ENCODE results near the gene TNFRSF19. TPM values are rescaled to one million over a fixed set of nuclear protein-coding genes. Genes with fewer than 3 reads are reported as not detected.
A peak's percentile ranks its signal among the peaks of the same experiment; 100 is the strongest.

Gene TNFRSF19
- total RNA-seq, 2 donors from 2014 or later = 5.4 to 6.9 TPM

- intact Hi-C loops (cut with DNase I) = loop anchor here (10.0 kb wide), 1 partner anchor 149 kb away; no protein-coding TSS in a partner anchor
- no peak for ATAC-seq
- Histone ChIP-seq H3K27me3 (no peaks in the 10 kb centered on the region), H3K9me3 (no peaks in the 10 kb centered on the region), H3K36me3 (replicated peaks in 1 of 2; ENCODE audit: insufficient read depth in 1 of 2, low read depth in 2 of 2) (no peaks in the 10 kb centered on the region), H3K27ac (no peak overlapping the region), H3K4me3 (no peak overlapping the region), H3K4me1 (no peaks in the 10 kb centered on the region)
- WGBS, 2 donors = 44 to 54% methylated on average over 5 to 11 of the region's 11 CpGs
- TF ChIP-seq CTCF (IDR thresholded peaks at IDR 0.05) (peak in 6 of 7 experiments; percentile 15 to 55 (median 36)), POLR2A (IDR thresholded peaks at IDR 0.05) (no peak)
- DNase-seq = peak in 3 of 4 donors; percentile 36 to 60 (median 51)
Measured at GRCh38 chr13:23715762-23716235, 145.6 kb downstream of the TNFRSF19 start.

- intact Hi-C loops (cut with DNase I) = loop anchor here (10.0 kb wide), 1 partner anchor 148 kb away; no protein-coding TSS in a partner anchor
- H3K4me1 ChIP-seq = no peaks in the 10 kb centered on the region
- 97 to 100% methylated on average over 2 of the region's 2 CpGs for WGBS, 2 donors
- no peaks in the 10 kb centered on the region for H3K36me3 ChIP-seq (replicated peaks in 1 of 2; ENCODE audit: insufficient read depth in 1 of 2, low read depth in 2 of 2)
- no peak overlapping the region for H3K27ac ChIP-seq
- H3K4me3 ChIP-seq = no peak overlapping the region
- no peak for TF ChIP-seq CTCF (IDR thresholded peaks at IDR 0.05)
- no peak for TF ChIP-seq POLR2A (IDR thresholded peaks at IDR 0.05)
- H3K9me3 ChIP-seq = no peaks in the 10 kb centered on the region
- DNase-seq (no peak), ATAC-seq (no peak)
- H3K27me3 ChIP-seq = no peaks in the 10 kb centered on the region
Measured at GRCh38 chr13:23716401-23716800, 146.2 kb downstream of the TNFRSF19 start.

- Histone ChIP-seq H3K4me1 (no peaks in the 10 kb centered on the region), H3K36me3 (replicated peaks in 1 of 2; ENCODE audit: insufficient read depth in 1 of 2, low read depth in 2 of 2) (no peaks in the 10 kb centered on the region), H3K27ac (no peak overlapping the region), H3K27me3 (no peaks in the 10 kb centered on the region), H3K9me3 (no peaks in the 10 kb centered on the region), H3K4me3 (no peak overlapping the region)
- DNase-seq = no peak
- 30 to 37% methylated on average over 2 of the region's 2 CpGs for WGBS, 2 donors
- intact Hi-C loops (cut with DNase I) = loop anchor here (10.0 kb wide), 1 partner anchor 146 kb away; no protein-coding TSS in a partner anchor
- ATAC-seq = no peak
- no peak for TF ChIP-seq CTCF (IDR thresholded peaks at IDR 0.05)
- TF ChIP-seq POLR2A (IDR thresholded peaks at IDR 0.05) = no peak
Measured at GRCh38 chr13:23718996-23719395, 148.8 kb downstream of the TNFRSF19 start.

GRCh38 chr13:23722726-23723453 is 152.7 kb downstream of the TNFRSF19 start:
- H3K27me3 ChIP-seq = no peaks in the 10 kb centered on the region
- ATAC-seq (no peak), DNase-seq (no peak)
- H3K4me1 ChIP-seq = no peaks in the 10 kb centered on the region
- no peak overlapping the region for H3K27ac ChIP-seq
- TF ChIP-seq POLR2A (IDR thresholded peaks at IDR 0.05) (no peak), CTCF (IDR thresholded peaks at IDR 0.05) (no peak)
- H3K4me3 ChIP-seq = no peak overlapping the region
- no peaks in the 10 kb centered on the region for H3K36me3 ChIP-seq (replicated peaks in 1 of 2; ENCODE audit: insufficient read depth in 1 of 2, low read depth in 2 of 2)
- H3K9me3 ChIP-seq = no peaks in the 10 kb centered on the region
- intact Hi-C loops (cut with DNase I) = no loop called here
- 81 to 87% methylated on average over 6 of the region's 6 CpGs for WGBS, 2 donors

Measured in body of pancreas (tissue), 4 donors.